Stimulated activated CD8-positive, alpha-beta memory T cell treated with anti-CD3 and anti-CD28 coated beads, Interleukin-12 subunit alpha, Interleukin-12 subunit beta, amount 100 ng/mL, for 24 hours (primary cell): ENCODE results near the gene MIB1.

Experiments
- DNase-seq: peaks from one replicate; pipeline ENCODE4 v3.0.0-alpha.2; 2020; ENCODE audit errors: extremely low read depth

Gene MIB1

GRCh38 chr18:21815101-21815500 is 74.5 kb downstream of the MIB1 start:
- no peak for DNase-seq

- no peak for DNase-seq
These were observed 79.6 kb downstream of the MIB1 start for GRCh38 chr18:21820033-21820810.

GRCh38 chr18:21820811-21821143 is 80.2 kb downstream of the MIB1 start:
- DNase-seq = no peak

GRCh38 chr18:21823848-21824247 is 83.3 kb downstream of the MIB1 start:
- no peak for DNase-seq

- DNase-seq = no peak
These were observed 85.6 kb downstream of the MIB1 start for GRCh38 chr18:21826196-21826595.

GRCh38 chr18:21826641-21827302 is 86.2 kb downstream of the MIB1 start:
- DNase-seq = no peak

GRCh38 chr18:21830532-21830931 is 89.9 kb downstream of the MIB1 start:
- no peak for DNase-seq

- DNase-seq = no peak
These were observed 90.8 kb downstream of the MIB1 start for GRCh38 chr18:21831413-21831831.

- DNase-seq = no peak
These were observed 93.2 kb downstream of the MIB1 start for GRCh38 chr18:21833604-21834298.

GRCh38 chr18:21834299-21834660 is 93.7 kb downstream of the MIB1 start:
- DNase-seq = no peak

GRCh38 chr18:21841570-21841969 is 101.0 kb downstream of the MIB1 start:
- DNase-seq = no peak

- DNase-seq = no peak
These were observed 102.7 kb downstream of the MIB1 start for GRCh38 chr18:21843341-21843740.

- DNase-seq = no peak
These were observed 110.9 kb downstream of the MIB1 start for GRCh38 chr18:21851327-21851961.

- no peak for DNase-seq
These were observed 112.4 kb downstream of the MIB1 start for GRCh38 chr18:21853016-21853415.

GRCh38 chr18:21853775-21854552 is 113.4 kb downstream of the MIB1 start:
- no peak for DNase-seq

- no peak for DNase-seq
These were observed 114.8 kb downstream of the MIB1 start for GRCh38 chr18:21855432-21855831.

- DNase-seq = no peak
These were observed 117.3 kb downstream of the MIB1 start for GRCh38 chr18:21857871-21858270.

GRCh38 chr18:21858544-21858943 is 118.0 kb downstream of the MIB1 start:
- DNase-seq = no peak

GRCh38 chr18:21864386-21864785 is 123.8 kb downstream of the MIB1 start:
- no peak for DNase-seq

GRCh38 chr18:21865043-21865442 is 124.5 kb downstream of the MIB1 start:
- DNase-seq = no peak

GRCh38 chr18:21868770-21869169 is 128.2 kb downstream of the MIB1 start:
- DNase-seq = no peak

GRCh38 chr18:21889570-21889969 is 149.0 kb downstream of the MIB1 start:
- no peak for DNase-seq
